GM21723 (cell line): Measurements from ENCODE around the gene OGFRL1.
A peak's percentile ranks its signal among the peaks of the same experiment; 100 is the strongest.
"Not testable (repeated sequence)": the region's sequence is repeated elsewhere in the genome, so short reads cannot be mapped to it uniquely, and the experiment has no call there.

Experiments used
- ATAC-seq: cut with Tn5 transposase; IDR thresholded peaks from one replicate; pipeline ENCODE4 v1.9.1; 2021; ENCODE audit warnings: mild to moderate bottlenecking, moderate library complexity; ENCODE audit not compliant: unreplicated experiment

The OGFRL1 gene

DNA sequence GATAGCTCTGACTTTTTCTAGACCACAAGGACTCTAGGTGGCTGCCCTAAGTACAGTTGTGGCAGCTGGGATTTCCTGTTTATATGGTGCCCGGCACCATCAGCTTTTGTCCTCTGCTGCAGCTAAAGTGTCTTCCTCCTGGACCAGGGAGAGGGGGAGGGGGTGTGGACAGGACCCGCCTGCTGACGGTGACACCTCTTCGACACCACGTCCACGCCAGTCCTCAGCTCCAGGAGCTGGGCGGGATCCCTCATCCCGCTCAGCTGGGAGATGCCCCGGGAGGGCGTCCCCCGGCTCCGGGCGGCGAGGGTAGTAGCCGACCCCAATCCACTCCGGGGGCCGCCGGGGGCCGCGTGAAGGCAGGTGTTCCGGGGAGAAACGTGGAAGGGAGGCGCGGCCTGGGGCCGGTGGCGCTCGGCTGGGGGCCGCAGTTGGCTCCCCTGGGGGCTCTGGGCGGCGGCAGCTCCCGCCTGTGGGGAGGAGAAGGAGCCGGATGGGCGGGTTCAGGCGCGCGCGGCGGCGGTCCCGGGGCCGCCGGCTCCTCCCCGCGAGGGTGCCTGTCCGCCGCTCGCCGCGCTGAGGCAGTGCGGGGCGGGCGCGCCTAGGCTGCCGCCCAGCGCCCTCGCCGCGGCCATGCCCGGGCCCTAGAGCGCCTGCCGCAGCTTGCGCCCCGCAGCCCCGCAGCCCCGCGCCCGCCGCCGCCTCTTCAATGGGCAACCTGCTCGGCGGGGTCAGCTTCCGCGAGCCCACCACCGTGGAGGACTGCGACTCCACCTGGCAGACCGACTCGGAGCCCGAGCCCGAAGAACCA lies at the start of gene OGFRL1:
Gene OGFRL1, plus strand, starts transcription at position 584 of the 811 bp plus-strand sequence. Its CDS starts 126 bp downstream, at position 710.
- ATAC-seq, result peak; percentile 91

DNA sequence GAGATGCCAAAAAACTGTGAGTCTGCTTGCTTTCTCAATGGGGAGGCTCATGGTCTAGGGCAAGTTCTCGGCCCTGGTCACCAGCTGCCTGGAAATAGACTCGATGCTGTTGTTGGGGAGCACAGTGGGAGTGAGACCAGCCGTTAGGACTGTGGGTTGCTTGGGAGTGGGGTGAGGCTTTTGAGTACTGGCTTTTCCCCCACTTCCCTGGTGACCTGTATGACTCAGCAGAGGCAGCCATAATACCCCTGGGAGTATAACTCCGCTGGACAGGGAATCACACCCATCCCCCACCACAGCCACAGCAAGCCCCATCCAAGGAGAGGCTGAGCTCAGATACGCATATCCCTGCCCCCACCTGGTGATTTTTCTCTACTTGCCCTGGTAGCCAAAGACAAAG lies 48.9 kb upstream of the OGFRL1 start:
- no peak for ATAC-seq

- ATAC-seq, result no peak
Measured at GRCh38 chr6:71245265-71246049, 43.2 kb upstream of the OGFRL1 start.

GRCh38 chr6:71246596-71246995 lies 42.0 kb upstream of the OGFRL1 start:
- no peak for ATAC-seq

DNA sequence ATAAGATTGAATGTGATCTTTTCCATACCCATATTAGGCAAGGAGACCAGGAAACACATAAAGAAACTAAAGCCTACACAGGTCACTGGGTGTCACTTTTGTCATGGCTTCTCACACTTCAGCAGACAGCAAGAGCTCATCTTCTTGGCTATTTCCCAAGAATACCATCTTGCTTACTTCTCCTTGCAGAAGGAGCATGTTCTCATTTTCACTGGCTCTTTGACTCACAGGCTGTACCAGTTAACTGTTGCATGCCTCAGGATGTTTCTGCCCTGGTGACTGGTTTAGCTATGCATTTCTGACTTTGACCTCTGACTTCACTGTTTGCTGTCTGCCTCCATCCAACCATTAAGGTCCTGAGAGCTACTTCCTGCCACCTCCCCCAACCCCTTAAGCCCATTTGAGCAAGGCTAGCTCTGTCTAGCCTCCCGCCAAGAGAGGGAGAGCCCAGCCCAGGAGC lies 40.3 kb upstream of the OGFRL1 start:
- peak; percentile 72 for ATAC-seq

DNA sequence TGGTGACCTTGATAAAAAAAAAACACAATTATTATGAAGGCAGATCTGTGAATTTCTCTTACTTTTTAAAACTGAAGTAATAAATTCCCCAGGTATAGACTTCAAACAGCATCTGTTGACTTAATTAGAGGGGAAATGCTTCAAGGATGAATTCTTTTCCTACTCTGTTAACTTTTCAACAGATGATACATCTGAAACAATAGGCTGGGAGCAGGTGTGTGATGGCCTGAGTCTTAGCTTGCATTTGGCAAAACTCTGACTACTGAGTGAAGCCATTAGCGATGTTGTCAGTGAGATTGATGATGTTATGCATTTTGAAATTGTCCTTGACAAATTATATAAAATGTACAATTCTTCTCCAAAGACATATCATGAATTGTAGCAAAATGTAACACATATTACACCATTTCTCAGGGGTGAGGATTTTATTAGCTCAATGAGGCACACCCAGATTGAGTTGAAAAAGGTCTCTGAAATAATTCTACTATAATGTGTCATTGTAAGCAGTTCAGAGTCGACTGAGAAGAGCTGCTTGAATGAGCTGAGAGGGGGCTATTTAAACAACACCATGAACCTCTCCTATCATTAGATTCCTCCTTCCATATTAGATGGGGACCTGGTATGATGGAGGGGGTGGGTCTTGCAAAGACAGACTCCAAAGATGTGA lies 39.6 kb upstream of the OGFRL1 start:
- no peak for ATAC-seq

GRCh38 chr6:71250099-71250602 lies 38.5 kb upstream of the OGFRL1 start:
- ATAC-seq, result no peak

DNA sequence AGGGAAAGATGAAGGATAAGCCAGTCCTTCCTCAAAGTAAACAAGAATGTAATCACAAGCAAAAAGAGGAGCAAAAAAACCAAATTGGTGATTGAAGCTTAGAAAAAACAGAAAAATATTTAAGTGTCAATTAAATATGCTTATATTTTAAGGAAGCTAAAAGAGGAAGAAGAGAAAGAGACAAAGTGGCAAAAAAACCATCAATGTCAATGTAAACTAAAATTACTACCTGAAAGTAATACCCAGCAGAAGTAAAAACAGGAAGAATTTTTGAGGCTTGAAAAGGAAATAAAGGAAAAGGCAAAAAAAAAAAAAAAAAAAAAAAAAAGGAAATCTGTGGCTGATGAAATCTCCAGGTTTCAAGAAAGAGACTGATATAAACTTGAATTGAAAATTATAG lies 36.2 kb upstream of the OGFRL1 start:
- no peak for ATAC-seq

DNA sequence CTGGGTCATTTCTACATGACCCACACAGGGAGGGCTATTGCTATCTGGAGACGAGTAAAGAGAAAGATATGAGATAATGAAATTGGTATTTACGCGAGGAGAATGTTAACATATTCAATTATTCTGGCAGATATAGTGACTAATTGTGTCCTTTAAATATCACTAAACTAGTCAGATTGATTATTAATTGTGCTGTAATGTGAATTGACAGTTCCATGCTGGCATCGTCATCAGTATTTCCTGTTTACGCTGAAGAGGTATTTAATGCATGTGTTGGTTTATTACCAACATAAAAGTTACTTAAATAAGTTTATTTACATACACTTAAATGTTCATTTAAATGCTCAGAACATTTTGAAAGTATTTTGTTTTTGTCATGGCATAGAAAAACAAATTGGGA lies 35.7 kb upstream of the OGFRL1 start:
- ATAC-seq, result no peak

DNA sequence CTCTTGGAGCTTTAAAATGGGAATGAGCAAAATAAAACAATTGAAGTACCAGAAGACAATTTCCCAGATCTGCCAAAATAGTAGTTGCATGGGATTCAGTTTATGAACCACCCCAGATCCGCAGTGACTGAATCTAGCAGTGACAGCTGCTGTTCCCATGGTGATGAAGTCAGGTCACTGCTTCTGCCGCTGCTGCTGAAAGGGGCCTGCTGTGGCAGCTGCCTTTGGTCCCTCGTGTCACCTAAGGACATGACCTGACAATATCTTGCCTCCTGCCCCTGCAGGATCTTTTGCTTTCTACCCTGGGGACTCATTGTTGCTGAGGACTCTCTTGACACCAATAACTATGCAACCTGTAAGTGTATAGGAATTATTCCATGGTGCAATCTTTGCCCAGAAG lies 34.3 kb upstream of the OGFRL1 start:
- no peak for ATAC-seq

DNA sequence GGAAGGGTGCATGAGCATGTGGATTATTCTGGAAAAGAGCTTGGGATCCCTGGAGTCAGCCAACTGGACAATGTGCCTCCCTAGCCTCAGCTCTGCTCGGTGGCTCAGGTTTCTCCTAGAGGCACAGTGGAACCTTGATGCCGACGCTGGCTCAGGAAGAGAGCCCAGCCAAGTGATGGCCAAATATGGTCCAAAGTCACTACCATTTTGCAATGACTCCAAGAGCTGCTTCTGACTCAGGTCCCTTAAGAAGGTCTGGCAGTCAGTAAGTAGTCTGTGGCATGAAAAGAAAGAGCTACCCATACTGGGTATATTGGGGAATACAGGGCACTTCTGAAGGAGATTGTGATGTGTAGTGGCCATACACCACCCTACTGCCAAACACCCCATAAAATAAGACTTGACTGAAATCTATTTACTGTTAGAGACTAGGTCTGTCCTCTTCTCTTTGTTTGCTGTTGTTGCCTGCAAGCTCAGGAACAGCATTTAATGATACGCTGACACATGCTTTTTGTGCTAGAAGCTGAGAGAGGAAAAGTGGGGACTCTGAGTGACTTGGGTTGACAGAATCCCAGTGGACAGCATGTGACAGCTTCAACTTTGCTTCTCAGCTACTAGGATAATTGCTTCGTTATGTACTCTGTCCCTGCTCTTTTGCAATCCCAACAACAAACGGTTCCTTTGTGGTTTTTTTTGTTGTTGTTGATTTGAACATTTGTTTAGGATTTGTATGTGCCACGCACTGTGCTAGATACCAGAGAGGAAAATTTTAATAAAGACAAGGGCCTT lies 30.3 kb upstream of the OGFRL1 start:
- no peak for ATAC-seq

- ATAC-seq, result no peak
Measured at GRCh38 chr6:71259888-71260604, 28.6 kb upstream of the OGFRL1 start.

- no peak for ATAC-seq
Measured at GRCh38 chr6:71262914-71263313, 25.7 kb upstream of the OGFRL1 start.

DNA sequence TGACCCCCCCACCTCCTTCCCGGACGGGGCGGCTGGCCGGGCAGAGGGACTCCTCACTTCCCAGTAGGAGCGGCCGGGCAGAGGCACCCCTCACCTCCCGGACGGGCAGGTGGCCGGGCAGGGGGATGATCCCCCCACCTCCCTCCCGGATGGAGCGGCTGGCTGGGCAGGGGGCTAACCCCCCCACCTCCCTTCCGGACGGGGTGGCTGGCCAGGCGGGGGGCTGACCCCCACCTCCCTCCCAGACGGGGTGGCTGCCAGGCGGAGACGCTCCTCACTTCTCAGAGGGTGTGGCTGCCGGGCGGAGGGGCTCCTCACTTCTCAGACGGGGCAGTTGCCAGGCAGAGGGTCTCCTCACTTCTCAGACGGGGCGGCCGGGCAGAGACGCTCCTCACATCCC lies 22.2 kb upstream of the OGFRL1 start:
- ATAC-seq, result not testable (repeated sequence)

DNA sequence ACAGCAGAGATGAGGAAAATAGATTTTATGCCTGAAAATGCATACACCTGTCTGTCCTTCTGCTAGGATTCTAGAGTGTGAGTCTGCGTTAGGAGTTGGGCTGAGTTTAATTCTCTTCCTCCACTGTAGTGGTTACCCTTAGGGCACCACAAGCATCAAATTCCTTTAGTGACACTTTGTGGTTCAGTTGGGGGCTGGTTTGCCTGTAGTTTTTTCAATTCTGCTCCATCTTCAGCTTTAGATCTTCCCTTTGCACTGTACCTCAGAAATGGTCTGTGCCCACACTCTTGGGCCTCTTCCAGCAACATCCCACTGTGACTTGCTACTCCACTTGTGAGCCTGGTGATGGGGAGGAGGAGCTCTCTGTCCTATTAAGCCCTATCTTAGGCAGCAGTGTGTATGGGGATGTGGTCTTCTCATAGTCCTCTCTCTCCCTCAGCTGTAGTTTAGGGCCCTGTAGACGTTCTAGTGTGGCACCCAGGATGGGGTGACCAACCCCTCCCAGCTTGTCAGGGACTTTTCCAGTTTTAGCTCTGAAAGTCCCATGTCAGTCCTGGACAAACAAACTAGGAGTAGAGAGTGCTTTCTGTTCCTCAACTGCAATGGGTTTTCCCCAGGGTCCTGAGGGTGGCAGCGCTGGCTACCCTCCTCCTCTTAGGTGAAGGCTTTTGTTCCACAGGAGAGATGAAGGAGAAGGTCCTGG lies 19.7 kb upstream of the OGFRL1 start:
- ATAC-seq, result peak; percentile 82

GRCh38 chr6:71277926-71278600 lies 10.5 kb upstream of the OGFRL1 start:
- no peak for ATAC-seq

- ATAC-seq, result no peak
Measured at GRCh38 chr6:71279321-71279720, 9.3 kb upstream of the OGFRL1 start.

DNA sequence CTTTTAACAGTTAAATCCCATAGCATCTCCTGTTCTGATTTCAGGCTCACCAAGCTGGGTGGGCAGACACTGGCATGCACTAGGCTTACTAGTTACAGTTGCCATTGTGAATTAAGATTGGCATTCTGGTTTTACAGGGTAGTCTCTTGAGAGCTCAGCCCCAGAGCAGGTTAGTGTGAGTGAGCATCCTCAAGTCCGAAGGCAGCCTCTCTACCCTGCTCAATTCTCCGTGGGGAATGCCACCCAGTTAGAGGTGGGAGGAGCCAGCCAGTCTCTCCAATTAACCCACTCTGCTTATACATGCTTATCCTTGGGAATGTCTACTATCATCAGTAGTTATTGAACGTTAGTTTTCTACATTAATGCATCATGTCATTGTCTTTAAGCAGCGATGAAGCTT lies 8.9 kb upstream of the OGFRL1 start:
- ATAC-seq, result no peak

- no peak for ATAC-seq
Measured at GRCh38 chr6:71280701-71281100, 7.9 kb upstream of the OGFRL1 start.
